Right atrium auricular region (tissue), 2 donors: ENCODE data around the gene FNBP1. TPM values are rescaled to one million over a fixed set of nuclear protein-coding genes. Genes with fewer than 3 reads are reported as not detected.
"Not testable (repeated sequence)": the region's sequence is repeated elsewhere in the genome, so short reads cannot be mapped to it uniquely, and the experiment has no call there.

Source experiments
- DNase-seq: peaks from one replicate; pipeline ENCODE4 v3.0.0-alpha.2; 2019; ENCODE audit warnings: low spot score
- H3K27ac ChIP-seq, 2 donors: fragments of 200-600 bp; sonication (generic); 1 replicate in 1 of 2; 2 replicates in 1 of 2; pipeline ENCODE4 v1.5.1; 2016 to 2019
- H3K27me3 ChIP-seq, 2 donors: fragments of 200-600 bp; sonication (generic); one replicate each; pipeline versions ENCODE4 v1.5.1 to v1.6.0; 2017 to 2019
- H3K36me3 ChIP-seq: fragments of 200-600 bp; sonication (generic); one replicate; pipeline ENCODE4 v1.5.1; 2016
- H3K4me1 ChIP-seq, 2 donors: fragments of 200-600 bp; sonication (generic); one replicate each; pipeline versions ENCODE4 v1.5.1 to v1.6.0; 2017 to 2019
- H3K4me3 ChIP-seq, 2 donors: fragments of 200-600 bp; sonication (generic); 1 replicate in 1 of 2; 2 replicates in 1 of 2; pipeline ENCODE4 v1.5.1; 2017 to 2019; ENCODE audit warnings: mild to moderate bottlenecking in 1 of 2, moderate library complexity in 1 of 2
- H3K9me3 ChIP-seq, 2 donors: fragments of 200-600 bp; sonication (generic); one replicate each; pipeline ENCODE4 v1.5.1; 2019
- total RNA-seq, 2 donors: library from RNA; depleted of rRNA; stranded (reverse); fragments of >200 nt; gene quantifications; one replicate each; pipeline ENCODE4 v1.1.0, GENCODE V29; 2016
- TF ChIP-seq, protein P1 (sequence below), 2 donors: fragments of 200-600 bp; sonication (generic); IDR thresholded peaks; one replicate each; pipeline ENCODE4 v1.5.1; 2019; ENCODE audit warnings: antibody characterized with exemption in 2 of 2

Gene FNBP1
- total RNA-seq, 2 donors from 2014 or later = 18.0 to 24.1 TPM

DNA sequence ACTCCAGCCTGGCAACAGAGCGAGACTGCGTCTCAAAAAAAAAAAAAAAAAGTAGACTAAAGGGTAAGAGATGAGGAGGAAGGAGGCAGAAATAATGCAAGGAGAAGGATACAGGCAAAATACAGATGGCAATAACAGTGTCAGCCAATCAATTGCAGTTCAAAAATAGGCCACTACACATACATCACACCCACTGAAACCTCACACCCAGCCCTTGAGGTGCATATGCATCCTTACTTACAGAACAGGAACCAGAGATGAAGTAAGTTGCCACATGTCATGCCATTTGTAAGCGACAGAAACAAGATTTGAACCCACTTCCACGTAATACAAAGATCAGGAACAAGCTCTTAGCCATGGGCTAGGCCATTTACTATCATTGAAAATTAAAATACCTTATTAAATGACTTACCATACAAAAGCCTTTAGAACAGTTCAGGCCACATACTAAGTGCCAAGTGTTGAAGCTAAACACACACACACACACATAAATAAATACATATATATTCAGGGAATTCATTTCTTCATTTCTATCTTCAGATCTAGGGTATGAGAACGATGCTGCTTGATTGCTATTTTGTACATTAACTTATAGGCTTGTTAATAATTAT is 98.4 kb downstream of the FNBP1 start:
- peak; percentile 57 for DNase-seq
- Histone ChIP-seq H3K27me3 (no peaks in the 10 kb centered on the region), H3K9me3 (peaks cover 0 to 9% of the 10 kb centered on the region in 2 donors), H3K4me3 (no peak overlapping the region), H3K27ac (peak overlapping the region; percentile 53 to 70), H3K4me1 (peaks cover 0 to 10% of the 10 kb centered on the region in 2 donors), H3K36me3 (no peaks in the 10 kb centered on the region)
- TF ChIP-seq, protein P1, sequence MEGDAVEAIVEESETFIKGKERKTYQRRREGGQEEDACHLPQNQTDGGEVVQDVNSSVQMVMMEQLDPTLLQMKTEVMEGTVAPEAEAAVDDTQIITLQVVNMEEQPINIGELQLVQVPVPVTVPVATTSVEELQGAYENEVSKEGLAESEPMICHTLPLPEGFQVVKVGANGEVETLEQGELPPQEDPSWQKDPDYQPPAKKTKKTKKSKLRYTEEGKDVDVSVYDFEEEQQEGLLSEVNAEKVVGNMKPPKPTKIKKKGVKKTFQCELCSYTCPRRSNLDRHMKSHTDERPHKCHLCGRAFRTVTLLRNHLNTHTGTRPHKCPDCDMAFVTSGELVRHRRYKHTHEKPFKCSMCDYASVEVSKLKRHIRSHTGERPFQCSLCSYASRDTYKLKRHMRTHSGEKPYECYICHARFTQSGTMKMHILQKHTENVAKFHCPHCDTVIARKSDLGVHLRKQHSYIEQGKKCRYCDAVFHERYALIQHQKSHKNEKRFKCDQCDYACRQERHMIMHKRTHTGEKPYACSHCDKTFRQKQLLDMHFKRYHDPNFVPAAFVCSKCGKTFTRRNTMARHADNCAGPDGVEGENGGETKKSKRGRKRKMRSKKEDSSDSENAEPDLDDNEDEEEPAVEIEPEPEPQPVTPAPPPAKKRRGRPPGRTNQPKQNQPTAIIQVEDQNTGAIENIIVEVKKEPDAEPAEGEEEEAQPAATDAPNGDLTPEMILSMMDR (IDR thresholded peaks at IDR 0.05) = no peak

DNA sequence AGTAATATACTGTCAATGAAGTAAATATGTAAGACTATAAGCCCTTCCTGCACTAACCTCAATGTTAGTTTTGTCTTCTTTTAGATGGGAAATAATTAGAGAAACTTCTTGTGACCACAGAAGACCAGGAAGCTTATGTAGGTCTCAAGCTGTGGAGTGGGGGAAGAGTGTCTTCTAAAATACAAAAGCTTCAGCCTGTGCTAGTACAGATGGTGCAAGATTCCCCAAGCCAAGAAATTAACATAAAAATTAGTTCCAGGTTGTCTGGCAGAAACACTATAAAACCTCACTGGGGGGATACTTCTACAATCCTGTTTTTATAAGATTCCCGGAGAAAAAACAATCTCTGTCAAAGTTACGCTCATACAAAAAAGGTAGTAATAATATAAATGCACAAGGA is 103.6 kb downstream of the FNBP1 start:
- no peak overlapping the region for H3K4me3 ChIP-seq
- TF ChIP-seq, protein P1 (IDR thresholded peaks at IDR 0.05) = no peak
- no peak for DNase-seq
- H3K9me3 ChIP-seq = peaks cover 0 to 9% of the 10 kb centered on the region in 2 donors
- H3K36me3 ChIP-seq = no peaks in the 10 kb centered on the region
- H3K4me1 ChIP-seq = peaks cover 0 to 15% of the 10 kb centered on the region in 2 donors
- H3K27me3 ChIP-seq = no peaks in the 10 kb centered on the region
- H3K27ac ChIP-seq = no peak overlapping the region

DNA sequence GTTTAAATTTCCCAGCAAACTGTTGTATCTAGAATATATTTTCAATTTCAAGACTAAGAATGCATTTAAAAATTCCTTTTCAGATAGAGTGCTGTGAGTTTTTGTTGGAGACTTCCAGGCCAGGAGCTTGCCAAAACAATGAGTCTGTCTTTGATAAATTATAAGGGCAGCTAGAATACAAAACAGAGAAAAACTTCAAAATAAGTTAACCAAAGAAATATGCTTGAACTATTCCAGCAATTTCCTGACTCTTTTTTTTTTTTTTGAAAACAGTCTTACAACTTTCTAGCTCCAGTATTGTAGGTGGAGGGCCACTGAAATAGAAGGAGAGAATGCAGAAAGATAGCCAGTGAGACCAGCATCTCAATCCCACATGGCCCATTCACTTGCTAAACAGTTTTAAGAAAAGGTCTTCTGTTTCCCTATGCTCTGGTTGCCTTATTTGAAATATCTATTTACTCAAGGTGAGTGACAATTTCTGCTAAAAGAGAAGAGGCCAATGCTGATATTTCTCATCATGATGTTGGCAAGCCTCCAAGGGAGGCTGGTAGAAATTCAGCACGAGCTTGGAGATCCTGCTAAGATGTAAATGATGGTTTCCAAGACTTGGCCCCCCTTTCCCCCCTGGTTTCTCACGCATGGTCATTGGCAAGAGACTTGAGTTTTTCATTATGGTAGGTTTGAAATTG is 104.6 kb downstream of the FNBP1 start:
- Histone ChIP-seq H3K9me3 (peaks cover 0 to 9% of the 10 kb centered on the region in 2 donors), H3K27me3 (no peaks in the 10 kb centered on the region), H3K4me3 (no peak overlapping the region), H3K36me3 (no peaks in the 10 kb centered on the region), H3K4me1 (peaks cover 0 to 25% of the 10 kb centered on the region in 2 donors), H3K27ac (peak overlapping the region; percentile 51 to 53)
- peak; percentile 50 for DNase-seq
- TF ChIP-seq, protein P1 (IDR thresholded peaks at IDR 0.05) = no peak

DNA sequence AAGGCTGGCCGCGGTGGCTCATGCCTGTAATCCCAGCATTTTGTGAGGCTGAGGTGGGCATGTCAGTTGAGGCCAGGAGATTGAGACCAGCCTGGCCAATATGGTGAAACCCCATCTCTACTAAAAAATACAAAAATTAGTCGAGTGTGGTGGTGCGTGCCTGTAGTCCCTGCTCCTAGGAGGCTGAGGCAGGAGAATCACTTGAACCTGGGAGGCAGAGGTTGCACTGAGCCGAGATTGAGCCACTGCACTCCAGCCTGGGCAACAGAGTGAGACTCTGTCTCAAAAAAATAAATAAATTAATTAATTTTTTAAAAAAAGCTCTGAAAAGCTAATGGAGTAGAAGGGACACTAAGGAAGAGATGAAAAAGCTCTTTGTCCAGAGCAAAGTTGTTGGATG is 105.1 kb downstream of the FNBP1 start:
- peak overlapping the region; percentile 51 to 53 for H3K27ac ChIP-seq
- H3K9me3 ChIP-seq, H3K4me3 ChIP-seq, H3K27me3 ChIP-seq, H3K36me3 ChIP-seq: not testable (repeated sequence)
- DNase-seq = peak; percentile 53
- H3K4me1 ChIP-seq = peaks cover 0 to 30% of the 10 kb centered on the region in 2 donors

DNA sequence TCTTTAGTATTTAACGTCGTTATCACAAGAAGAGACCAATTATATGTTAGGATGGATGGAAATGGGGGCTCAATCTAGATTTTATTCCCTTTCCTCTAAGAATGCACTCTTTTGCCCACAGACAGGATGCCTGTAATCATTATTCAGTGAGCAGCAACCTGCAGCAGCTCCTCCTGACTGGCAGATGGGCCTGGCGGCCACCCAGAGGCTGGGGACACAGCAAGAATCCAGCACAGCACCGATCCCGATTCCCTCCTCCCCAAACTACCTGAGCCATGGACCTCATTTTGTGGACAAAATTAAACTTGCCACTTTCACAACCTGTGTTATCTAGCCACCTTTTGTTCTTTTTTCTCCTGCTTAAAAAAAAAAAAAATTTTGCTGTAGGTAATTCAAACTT is 106.8 kb downstream of the FNBP1 start:
- peaks cover 0 to 43% of the 10 kb centered on the region in 2 donors for H3K4me1 ChIP-seq
- no peaks in the 10 kb centered on the region for H3K36me3 ChIP-seq
- TF ChIP-seq, protein P1 (IDR thresholded peaks at IDR 0.05) = no peak
- no peak overlapping the region for H3K4me3 ChIP-seq
- H3K9me3 ChIP-seq = no peaks in the 10 kb centered on the region
- peak; percentile 26 for DNase-seq
- no peaks in the 10 kb centered on the region for H3K27me3 ChIP-seq
- no peak overlapping the region for H3K27ac ChIP-seq

DNA sequence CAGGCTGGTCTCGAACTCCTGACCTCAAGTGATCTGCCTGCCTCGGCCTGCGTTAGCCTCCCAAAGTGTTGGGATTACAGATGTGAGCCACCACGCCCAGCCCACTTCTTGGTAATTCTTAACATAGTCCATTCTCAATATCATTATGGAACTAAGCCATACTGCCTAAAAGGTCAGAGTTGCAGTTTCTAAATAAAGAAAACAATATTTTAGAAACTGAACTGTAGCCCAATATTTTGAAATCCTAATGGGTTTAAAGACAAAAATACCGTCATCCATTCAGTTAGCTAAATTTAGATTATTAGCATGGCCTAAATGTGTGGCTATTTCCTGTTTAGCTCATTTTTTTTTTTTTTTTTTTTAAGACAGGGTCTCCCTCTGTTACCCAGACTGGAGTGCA is 108.2 kb downstream of the FNBP1 start:
- no peaks in the 10 kb centered on the region for H3K27me3 ChIP-seq
- peaks cover 0 to 47% of the 10 kb centered on the region in 2 donors for H3K4me1 ChIP-seq
- peak overlapping the region; percentile 48 to 55 for H3K27ac ChIP-seq
- no peak overlapping the region for H3K4me3 ChIP-seq
- DNase-seq = no peak
- H3K36me3 ChIP-seq = no peaks in the 10 kb centered on the region
- TF ChIP-seq, protein P1 (IDR thresholded peaks at IDR 0.05) = no peak
- no peaks in the 10 kb centered on the region for H3K9me3 ChIP-seq
